Right lobe of liver (tissue), 4 donors: ENCODE data around the gene C17orf100.

Experiments used
- CTCF ChIP-seq, 4 donors: fragments of 200-600 bp in 3 of 4; fragments of 450-650 bp in 1 of 4; IDR thresholded peaks; one replicate each; pipeline versions ENCODE4 v1.5.1 to v1.8.0; 2016 to 2022; ENCODE audit warnings: antibody characterized with exemption in 4 of 4, mild to moderate bottlenecking in 2 of 4
- POLR2A ChIP-seq: fragments of 450-650 bp; IDR thresholded peaks from one replicate; pipeline ENCODE4 v1.6.1; 2017; ENCODE audit warnings: antibody characterized with exemption, mild to moderate bottlenecking
- donor health status: DM: no; HTN: no; CAD: no.
- donor health status: DM: no; HTN: no; CAD: no.
- donor health status: DM: no; HTN: yes; CAD: no.

- TF ChIP-seq CTCF (IDR thresholded peaks at IDR 0.05) (no peak), POLR2A (no peak)
Measured at GRCh38 chr17:6691546-6691945, 40.0 kb downstream of the C17orf100 start.
